Vagina (tissue), 2 donors: ENCODE results near the gene STK39.

Experiments used
- CTCF ChIP-seq, 3 experiments: fragments of 450-650 bp in 2 of 3; fragments of 200-600 bp in 1 of 3; sonication (generic) in 1 of 3; IDR thresholded peaks; one replicate each; pipeline ENCODE4 v1.5.1; 2017 to 2019; ENCODE audit warnings: antibody characterized with exemption in 3 of 3, mild to moderate bottlenecking in 2 of 3, moderate library complexity in 2 of 3
- POLR2A ChIP-seq, 2 donors: fragments of 450-650 bp; IDR thresholded peaks; one replicate each; pipeline ENCODE4 v1.6.1; 2017; ENCODE audit warnings: antibody characterized with exemption in 2 of 2, mild to moderate bottlenecking in 2 of 2, moderate library complexity in 2 of 2
- POLR2AphosphoS5 ChIP-seq, 2 donors: sonication (generic); formaldehyde crosslinking; IDR thresholded peaks; one replicate each; pipeline ENCODE4 v1.9.0; 2017; ENCODE audit warnings: antibody characterized with exemption in 2 of 2, mild to moderate bottlenecking in 2 of 2, low read depth in 1 of 2; ENCODE audit not compliant: insufficient read depth in 1 of 2

- TF ChIP-seq CTCF (IDR thresholded peaks at IDR 0.05) (no peak), POLR2A (IDR thresholded peaks at IDR 0.05) (no peak), POLR2AphosphoS5 (IDR thresholded peaks at IDR 0.05; ENCODE audit: insufficient read depth in 1 of 2, low read depth in 1 of 2) (no peak)
Observed at GRCh38 chr2:168157070-168157469, 90.3 kb downstream of the STK39 start.
